Measurements from ENCODE around the gene MRPL20. TPM values are rescaled to one million over a fixed set of nuclear protein-coding genes. Genes with fewer than 3 reads are reported as not detected.
A peak's percentile ranks its signal among the peaks of the same experiment; 100 is the strongest.

MRPL20 gene
- total RNA-seq, 1 donor from 2014 or later, result 95.0 TPM

DNA sequence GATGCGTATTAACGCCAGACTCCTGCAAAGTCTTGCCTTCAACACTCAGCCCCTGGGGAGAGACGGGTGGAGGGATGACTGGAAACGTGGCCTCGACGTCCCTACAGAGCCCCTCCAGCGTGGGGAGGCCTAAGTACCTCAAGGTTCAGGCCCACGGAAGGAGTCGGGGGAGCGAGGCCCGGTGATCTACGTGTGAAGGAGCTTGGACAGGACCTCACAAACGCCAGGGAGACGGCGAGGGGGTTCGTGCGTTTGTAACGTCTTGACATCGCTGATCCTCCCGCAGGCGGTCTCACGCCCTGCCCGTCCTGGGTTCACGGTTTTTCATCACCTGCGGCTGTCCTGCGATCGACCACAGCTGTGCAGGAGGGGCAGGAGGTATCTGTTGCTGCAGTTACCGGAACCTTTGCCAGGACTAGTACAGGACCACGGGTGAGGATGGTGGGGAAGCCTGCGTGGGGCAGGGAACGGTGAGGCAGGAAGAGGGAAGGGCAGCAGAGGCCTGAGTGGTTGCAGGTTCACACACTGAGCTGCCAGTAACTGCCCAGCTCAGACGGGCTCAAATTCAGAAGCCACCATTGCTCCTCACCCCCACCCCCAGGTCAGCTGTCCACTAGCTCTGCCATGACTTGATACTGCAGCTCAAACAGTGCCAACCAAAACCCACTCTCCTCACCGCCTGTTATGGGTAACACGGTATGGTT lies 7.1 kb downstream of the MRPL20 start:
- peaks cover 39% of the 10 kb centered on the region for H3K36me3 Mint-ChIP-seq (ENCODE audit: low read depth, unreplicated experiment)
- H3K4me3 Mint-ChIP-seq (ENCODE audit: unreplicated experiment), result peak overlapping the region; percentile 95
- H3K27me3 Mint-ChIP-seq (ENCODE audit: unreplicated experiment), result peaks cover 11% of the 10 kb centered on the region
- H3K4me1 Mint-ChIP-seq (ENCODE audit: unreplicated experiment), result peaks cover 36% of the 10 kb centered on the region
- peak overlapping the region; percentile 91 for H3K27ac Mint-ChIP-seq (ENCODE audit: unreplicated experiment)
- TF ChIP-seq, protein P1, sequence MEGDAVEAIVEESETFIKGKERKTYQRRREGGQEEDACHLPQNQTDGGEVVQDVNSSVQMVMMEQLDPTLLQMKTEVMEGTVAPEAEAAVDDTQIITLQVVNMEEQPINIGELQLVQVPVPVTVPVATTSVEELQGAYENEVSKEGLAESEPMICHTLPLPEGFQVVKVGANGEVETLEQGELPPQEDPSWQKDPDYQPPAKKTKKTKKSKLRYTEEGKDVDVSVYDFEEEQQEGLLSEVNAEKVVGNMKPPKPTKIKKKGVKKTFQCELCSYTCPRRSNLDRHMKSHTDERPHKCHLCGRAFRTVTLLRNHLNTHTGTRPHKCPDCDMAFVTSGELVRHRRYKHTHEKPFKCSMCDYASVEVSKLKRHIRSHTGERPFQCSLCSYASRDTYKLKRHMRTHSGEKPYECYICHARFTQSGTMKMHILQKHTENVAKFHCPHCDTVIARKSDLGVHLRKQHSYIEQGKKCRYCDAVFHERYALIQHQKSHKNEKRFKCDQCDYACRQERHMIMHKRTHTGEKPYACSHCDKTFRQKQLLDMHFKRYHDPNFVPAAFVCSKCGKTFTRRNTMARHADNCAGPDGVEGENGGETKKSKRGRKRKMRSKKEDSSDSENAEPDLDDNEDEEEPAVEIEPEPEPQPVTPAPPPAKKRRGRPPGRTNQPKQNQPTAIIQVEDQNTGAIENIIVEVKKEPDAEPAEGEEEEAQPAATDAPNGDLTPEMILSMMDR (IDR thresholded peaks at IDR 0.05; ENCODE audit: unreplicated experiment), result no peak
- H3K9me3 Mint-ChIP-seq (ENCODE audit: unreplicated experiment), result no peaks in the 10 kb centered on the region
- peak; percentile 21 for DNase-seq (ENCODE audit: low spot score)

DNA sequence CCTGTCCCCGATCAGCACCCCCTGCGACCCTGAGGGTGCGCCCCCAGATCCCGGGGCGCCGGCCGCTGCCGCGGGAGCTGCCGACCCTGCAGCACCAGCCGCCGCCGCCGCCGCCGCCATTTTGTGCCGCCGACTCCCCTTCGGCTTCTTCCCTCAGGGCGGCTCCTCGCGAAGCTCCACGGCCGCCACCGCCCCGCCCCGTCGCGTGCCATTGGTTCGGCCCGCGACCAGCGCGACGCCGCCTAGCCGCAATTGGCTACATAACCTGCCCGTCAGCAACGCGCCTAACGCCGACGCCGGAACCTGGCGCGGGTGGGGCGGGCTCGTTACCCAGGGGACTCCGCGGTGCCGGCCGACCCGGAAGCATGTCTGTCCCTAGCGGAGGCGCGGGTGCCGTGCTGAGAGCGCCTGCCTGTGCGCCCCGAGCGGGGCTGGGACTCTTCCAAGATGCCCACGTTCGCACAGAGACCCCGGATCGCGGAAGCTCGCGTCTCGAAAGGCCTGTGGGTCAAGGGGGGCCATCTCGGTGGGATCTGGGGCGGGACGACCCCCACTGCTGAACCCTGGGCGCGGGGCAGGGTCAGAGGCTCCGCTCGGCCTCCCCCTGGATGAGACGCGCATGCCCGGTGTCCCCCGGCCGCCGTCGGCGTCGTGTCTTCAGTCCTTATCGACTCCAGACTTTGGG lies 7.8 kb downstream of the MRPL20 start, which contains the start of gene CCNL2:
TSS of gene CCNL2 (minus strand) at position 149 of the 685 bp plus-strand sequence. CDS start at position 120, 29 bp downstream.
- Mint-ChIP-seq H3K36me3 (ENCODE audit: low read depth, unreplicated experiment) (peaks cover 42% of the 10 kb centered on the region), H3K27me3 (ENCODE audit: unreplicated experiment) (peaks cover 11% of the 10 kb centered on the region), H3K27ac (ENCODE audit: unreplicated experiment) (peak within 1 kb of the TSS; percentile 91)

DNA sequence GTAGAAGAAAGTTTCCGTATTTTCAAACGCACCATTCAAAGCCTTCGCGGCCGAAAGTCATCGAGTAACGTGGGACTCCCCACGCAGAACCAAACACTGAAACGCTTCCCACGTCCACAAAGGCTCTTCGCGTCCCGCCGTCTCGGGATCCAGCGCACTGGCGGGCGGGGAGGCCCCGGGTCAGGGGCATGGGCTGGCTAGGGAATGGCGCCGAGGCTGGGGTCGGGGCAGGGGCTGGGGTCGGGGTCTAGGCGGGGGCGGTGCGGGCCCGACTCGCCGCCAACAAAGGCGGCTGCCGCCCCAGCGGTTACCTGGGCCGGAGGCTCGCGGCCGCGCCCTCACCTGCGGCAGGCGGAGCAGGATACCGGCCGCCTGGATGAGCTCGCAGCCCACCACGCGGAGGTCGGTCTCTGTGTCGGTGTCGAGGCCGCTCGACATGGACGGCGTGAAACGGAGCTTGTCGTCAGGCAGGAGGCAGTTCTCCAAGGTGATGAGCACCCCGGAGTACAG lies 8.4 kb downstream of the MRPL20 start:
- Mint-ChIP-seq H3K27ac (ENCODE audit: unreplicated experiment) (peak overlapping the region; percentile 91), H3K36me3 (ENCODE audit: low read depth, unreplicated experiment) (peaks cover 45% of the 10 kb centered on the region), H3K9me3 (ENCODE audit: unreplicated experiment) (no peaks in the 10 kb centered on the region), H3K4me1 (ENCODE audit: unreplicated experiment) (peaks cover 36% of the 10 kb centered on the region), H3K4me3 (ENCODE audit: unreplicated experiment) (peak overlapping the region; percentile 98), H3K27me3 (ENCODE audit: unreplicated experiment) (peaks cover 11% of the 10 kb centered on the region)
- no peak for DNase-seq (ENCODE audit: low spot score)
- TF ChIP-seq, protein P1 (IDR thresholded peaks at IDR 0.05; ENCODE audit: unreplicated experiment), result no peak

More for the DNA sequence above, 7.8 kb downstream of the MRPL20 start, which contains the start of gene CCNL2:
- TF ChIP-seq, protein P1 (IDR thresholded peaks at IDR 0.05; ENCODE audit: unreplicated experiment), result peak; percentile 50
- Mint-ChIP-seq H3K4me1 (ENCODE audit: unreplicated experiment) (peaks cover 36% of the 10 kb centered on the region), H3K9me3 (ENCODE audit: unreplicated experiment) (no peaks in the 10 kb centered on the region), H3K4me3 (ENCODE audit: unreplicated experiment) (peak within 1 kb of the TSS; percentile 98)
- peak; percentile 100 for DNase-seq (ENCODE audit: low spot score)

DNA sequence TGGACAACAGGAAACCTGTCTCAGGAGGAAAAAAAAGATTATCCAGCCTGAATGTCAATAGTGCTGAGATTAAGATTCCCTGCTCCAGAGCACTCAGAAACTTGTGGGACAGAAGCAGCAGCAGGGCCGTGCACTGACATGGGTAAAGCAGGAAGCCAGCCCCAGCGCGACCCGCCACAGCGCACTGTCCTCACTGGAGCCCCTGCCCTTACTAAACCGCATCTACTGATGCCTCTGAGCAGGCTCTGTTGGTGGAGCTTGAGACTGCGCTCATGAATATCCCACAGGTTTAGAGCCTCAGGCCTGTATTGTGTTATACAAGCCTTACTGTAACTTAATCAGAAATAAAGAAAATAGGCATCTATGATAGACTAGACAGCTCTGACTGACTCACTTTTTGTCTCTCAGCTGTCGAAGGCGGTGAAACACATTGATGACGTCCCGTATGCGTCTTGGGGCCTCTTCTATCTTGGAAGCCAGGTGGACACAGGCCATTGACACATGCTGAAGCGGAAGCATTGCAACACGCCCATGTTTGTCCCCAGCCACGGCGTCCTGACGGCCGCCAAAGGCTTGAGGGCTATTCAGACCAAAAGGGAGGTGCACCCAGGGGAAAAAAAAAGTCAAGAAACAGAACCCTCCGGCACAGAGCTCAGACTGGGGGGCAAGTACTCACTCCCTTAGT lies 9.1 kb downstream of the MRPL20 start:
- H3K4me3 Mint-ChIP-seq (ENCODE audit: unreplicated experiment), result peak overlapping the region; percentile 98
- peaks cover 8% of the 10 kb centered on the region for H3K27me3 Mint-ChIP-seq (ENCODE audit: unreplicated experiment)
- H3K27ac Mint-ChIP-seq (ENCODE audit: unreplicated experiment), result peak overlapping the region; percentile 91
- peaks cover 36% of the 10 kb centered on the region for H3K4me1 Mint-ChIP-seq (ENCODE audit: unreplicated experiment)
- peaks cover 44% of the 10 kb centered on the region for H3K36me3 Mint-ChIP-seq (ENCODE audit: low read depth, unreplicated experiment)
- H3K9me3 Mint-ChIP-seq (ENCODE audit: unreplicated experiment), result no peaks in the 10 kb centered on the region
- TF ChIP-seq, protein P1 (IDR thresholded peaks at IDR 0.05; ENCODE audit: unreplicated experiment), result no peak
- no peak for DNase-seq (ENCODE audit: low spot score)
